ENCODE data around the gene SBNO2. TPM values are rescaled to one million over a fixed set of nuclear protein-coding genes. Genes with fewer than 3 reads are reported as not detected.

Gene SBNO2
- total RNA-seq, 1 experiment from 2014 or later: 46.3 TPM

GRCh38 chr19:1153891-1154730 is 20.0 kb downstream of the SBNO2 start:
- Histone ChIP-seq H3K27ac (ENCODE audit: insufficient read length, low read depth, low read length) (no peak overlapping the region), H3T11ph (ENCODE audit: low read length) (no peak overlapping the region), H4K91ac (ENCODE audit: insufficient read length, low read depth, low read length) (no peak overlapping the region), H3K79me1 (ENCODE audit: insufficient read depth, low read depth, low read length, poor library complexity, severe bottlenecking) (no peaks in the 10 kb centered on the region), H2BK15ac (ENCODE audit: low read depth, low read length) (no peak overlapping the region), H2BK20ac (ENCODE audit: low read depth, low read length, poor library complexity, severe bottlenecking) (no peak overlapping the region), H3K4me1 (ENCODE audit: insufficient read depth, low read length) (no peaks in the 10 kb centered on the region), H3K23me2 (ENCODE audit: insufficient read length, low read depth, low read length, poor library complexity, severe bottlenecking) (no peaks in the 10 kb centered on the region), H3K4me2 (ENCODE audit: insufficient read depth, insufficient read length, low read length) (no peak overlapping the region), H4K8ac (replicated peaks; ENCODE audit: insufficient read length, low read depth, low read length) (no peak overlapping the region), H4K5ac (ENCODE audit: insufficient read length, low read depth, low read length) (no peak overlapping the region), H3K27me3 (ENCODE audit: insufficient read depth, low read length) (no peaks in the 10 kb centered on the region), H3K14ac (ENCODE audit: insufficient read depth, low read length) (no peak overlapping the region), H3K79me2 (ENCODE audit: insufficient read depth, low read length) (no peaks in the 10 kb centered on the region; the same call in 1 of the 2 replicates), H2BK5ac (ENCODE audit: insufficient read length, low read length) (no peak overlapping the region), H2AK5ac (ENCODE audit: insufficient read length, low read length) (no peak overlapping the region), H2AFZ (ENCODE audit: low read length) (no peak overlapping the region), H2BK120ac (ENCODE audit: low read depth, low read length, poor library complexity, severe bottlenecking) (no peak overlapping the region), H3K9me3 (ENCODE audit: control insufficient read depth, low read depth, low read length) (no peaks in the 10 kb centered on the region), H3K23ac (ENCODE audit: insufficient read length, low read depth, low read length) (no peak overlapping the region), H3K9ac (ENCODE audit: extremely low read depth, insufficient read length, low read length) (no peak overlapping the region), H3K56ac (ENCODE audit: insufficient read length, low read depth, low read length) (no peak overlapping the region), H3K4ac (ENCODE audit: low read depth, low read length) (no peak overlapping the region), H3K18ac (ENCODE audit: insufficient read length, low read depth, low read length) (no peak overlapping the region), H4K20me1 (ENCODE audit: control insufficient read depth, insufficient read depth, insufficient read length) (no peaks in the 10 kb centered on the region), H2BK12ac (ENCODE audit: insufficient read length, low read depth, low read length) (no peak overlapping the region)
- WGBS (ENCODE audit: extremely low coverage, insufficient read length, low lambda C conversion rate): no CpG with 5 or more reads among the region's 58 CpGs
- H3K4me3 Mint-ChIP-seq: no peak overlapping the region
- no peaks in the 10 kb centered on the region; the same call in 1 of the 2 replicates for H3K27me3 Mint-ChIP-seq (ENCODE audit: low read depth)
- no peak overlapping the region; a peak in 1 of 7 replicates for H3K27ac Mint-ChIP-seq
- peaks cover 2 to 20% (median 12%) of the 10 kb centered on the region in 3 experiments; a peak in 5 of 7 replicates for H3K36me3 Mint-ChIP-seq (ENCODE audit: insufficient read depth in 1 of 3, low read depth in 3 of 3)
- DNase-seq: no peak
- TF ChIP-seq CTCF (conservative IDR thresholded peaks at IDR 0.05): no peak
- no peaks in the 10 kb centered on the region for H3K9me3 Mint-ChIP-seq
- H3K4me1 Mint-ChIP-seq: no peaks in the 10 kb centered on the region
